GM08714 (cell line): Measurements from ENCODE around the gene HECTD4.

Experiments
- H3K4me3 ChIP-seq: fragments of 200-500 bp; sonication (Bioruptor generic); 2 replicates; pipeline ENCODE4 v1.5.1; 2014; ENCODE audit warnings: mild to moderate bottlenecking, low read length, inconsistent platforms
- ZNF274 ChIP-seq: IDR thresholded peaks from 2 replicates; pipeline ENCODE4 v1.6.1; 2012; ENCODE audit warnings: mild to moderate bottlenecking, low read depth, low read length

The HECTD4 gene

DNA sequence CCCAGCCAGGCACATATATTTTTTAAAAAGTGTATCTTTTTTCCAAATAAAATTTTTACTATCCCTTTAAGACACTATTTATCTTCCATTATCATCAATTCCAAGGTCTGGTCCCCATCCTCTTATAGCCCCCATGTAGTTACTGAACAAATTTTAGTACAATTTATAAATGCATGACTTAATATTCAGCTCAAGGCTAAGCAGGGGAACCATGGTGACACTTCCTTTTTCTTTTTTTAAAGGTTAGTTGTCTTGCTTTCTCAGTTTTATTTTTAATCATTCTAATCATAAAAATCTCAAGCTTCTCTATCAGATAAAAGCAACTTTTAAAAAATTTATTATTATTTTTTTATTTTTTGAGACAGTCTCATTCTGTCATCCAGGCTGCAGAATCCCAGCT lies 164.6 kb downstream of the HECTD4 start:
- TF ChIP-seq ZNF274 = no peak

GRCh38 chr12:112216223-112216622 lies 166.0 kb downstream of the HECTD4 start:
- TF ChIP-seq ZNF274 = no peak
- no peak overlapping the region for H3K4me3 ChIP-seq

More for the DNA sequence above, 164.6 kb downstream of the HECTD4 start:
- H3K4me3 ChIP-seq = no peak overlapping the region

GRCh38 chr12:112214064-112214463 lies 168.2 kb downstream of the HECTD4 start:
- no peak overlapping the region for H3K4me3 ChIP-seq
- TF ChIP-seq ZNF274 = no peak

GRCh38 chr12:112208301-112208910 lies 173.8 kb downstream of the HECTD4 start:
- H3K4me3 ChIP-seq = no peak overlapping the region
- no peak for TF ChIP-seq ZNF274

DNA sequence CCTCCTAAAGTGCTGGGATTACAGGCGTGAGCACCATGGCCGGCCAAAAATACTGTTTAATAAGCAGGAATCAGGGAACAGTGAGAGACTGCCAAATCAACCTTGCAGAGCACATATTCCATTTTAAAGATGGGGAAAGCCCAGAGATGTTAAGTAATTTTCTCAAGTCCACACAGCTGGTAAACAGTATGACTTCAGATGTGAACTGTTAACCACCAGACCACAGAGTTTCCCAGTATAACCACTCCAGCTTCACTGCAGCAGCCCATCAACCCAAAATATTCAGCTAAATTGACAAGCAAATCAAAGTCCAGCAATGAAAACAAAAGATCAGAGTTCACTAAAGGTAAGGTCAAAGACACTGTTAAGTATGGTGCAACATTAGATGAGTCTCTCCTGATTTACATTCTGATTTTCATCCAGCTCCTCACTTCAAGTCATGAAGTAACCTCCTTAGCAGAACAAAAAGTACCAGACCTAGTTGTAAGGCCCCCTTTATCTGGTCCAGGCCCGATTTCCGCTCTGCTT lies 174.8 kb downstream of the HECTD4 start:
- no peak overlapping the region for H3K4me3 ChIP-seq
- TF ChIP-seq ZNF274 = no peak

GRCh38 chr12:112206944-112207343 lies 175.3 kb downstream of the HECTD4 start:
- H3K4me3 ChIP-seq = no peak overlapping the region
- no peak for TF ChIP-seq ZNF274

- H3K4me3 ChIP-seq = no peak overlapping the region
- no peak for TF ChIP-seq ZNF274
These were observed 183.1 kb downstream of the HECTD4 start for GRCh38 chr12:112199136-112199535.

DNA sequence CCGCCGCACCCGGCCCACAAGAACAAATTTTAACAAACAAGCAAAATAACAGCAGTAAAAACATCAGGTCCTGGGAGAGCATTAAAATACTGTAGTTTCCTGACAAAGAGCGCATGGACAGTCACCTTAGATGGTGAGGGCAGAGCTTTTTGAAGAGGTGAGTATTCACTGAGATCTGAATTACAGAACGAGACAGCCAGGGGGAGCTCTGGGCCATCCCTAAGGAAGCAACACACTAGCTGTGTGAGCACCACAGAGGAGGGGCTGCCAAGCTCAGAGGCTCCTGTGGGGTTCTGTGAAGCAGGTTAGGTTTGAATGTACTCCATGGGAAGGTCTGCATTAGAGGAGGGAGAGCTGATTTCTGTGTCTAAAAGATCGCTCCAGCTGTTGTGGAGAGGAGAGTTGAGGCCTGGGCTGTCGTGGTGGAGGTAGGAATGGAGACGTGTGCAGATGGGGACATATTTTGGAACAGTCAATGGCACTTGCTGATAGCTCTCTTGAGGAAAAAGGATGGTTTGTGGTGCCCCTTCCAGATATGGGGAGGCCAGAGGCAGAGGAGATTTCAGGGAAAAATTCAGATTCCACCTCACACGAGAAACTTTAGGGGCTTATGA lies 184.0 kb downstream of the HECTD4 start:
- no peak overlapping the region for H3K4me3 ChIP-seq
- no peak for TF ChIP-seq ZNF274

DNA sequence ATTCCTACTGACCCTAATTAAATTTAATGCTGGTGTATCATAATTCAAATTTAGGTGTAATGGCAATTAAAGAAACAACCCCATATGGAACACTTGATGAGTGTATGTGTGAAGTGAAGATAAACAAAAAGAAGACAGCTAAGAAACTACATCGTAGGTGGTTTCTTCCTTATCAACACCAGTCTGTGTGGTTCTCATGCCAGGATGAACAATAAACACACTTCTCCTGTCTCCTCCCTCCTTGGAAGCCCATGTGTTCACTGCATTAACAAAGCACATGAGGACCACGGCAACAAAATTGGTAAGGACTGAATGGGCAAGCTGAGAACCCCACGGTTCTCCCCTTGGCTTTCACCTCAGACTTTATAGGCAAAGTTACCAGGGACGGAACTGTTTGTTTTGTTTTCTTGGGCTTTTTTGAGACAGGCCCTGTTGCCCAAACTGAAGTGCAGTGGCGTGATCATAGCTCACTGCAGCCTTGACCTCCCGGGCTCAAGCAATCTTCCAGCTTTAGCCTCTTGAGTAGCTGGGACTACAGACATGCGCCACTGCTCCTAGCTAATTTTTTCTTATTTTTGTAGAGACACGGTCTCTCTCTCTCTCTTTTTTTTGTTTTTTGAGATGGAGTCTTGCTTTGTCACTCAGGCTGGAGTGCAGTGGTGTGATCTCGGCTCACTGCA lies 185.9 kb downstream of the HECTD4 start:
- no peak for TF ChIP-seq ZNF274

DNA sequence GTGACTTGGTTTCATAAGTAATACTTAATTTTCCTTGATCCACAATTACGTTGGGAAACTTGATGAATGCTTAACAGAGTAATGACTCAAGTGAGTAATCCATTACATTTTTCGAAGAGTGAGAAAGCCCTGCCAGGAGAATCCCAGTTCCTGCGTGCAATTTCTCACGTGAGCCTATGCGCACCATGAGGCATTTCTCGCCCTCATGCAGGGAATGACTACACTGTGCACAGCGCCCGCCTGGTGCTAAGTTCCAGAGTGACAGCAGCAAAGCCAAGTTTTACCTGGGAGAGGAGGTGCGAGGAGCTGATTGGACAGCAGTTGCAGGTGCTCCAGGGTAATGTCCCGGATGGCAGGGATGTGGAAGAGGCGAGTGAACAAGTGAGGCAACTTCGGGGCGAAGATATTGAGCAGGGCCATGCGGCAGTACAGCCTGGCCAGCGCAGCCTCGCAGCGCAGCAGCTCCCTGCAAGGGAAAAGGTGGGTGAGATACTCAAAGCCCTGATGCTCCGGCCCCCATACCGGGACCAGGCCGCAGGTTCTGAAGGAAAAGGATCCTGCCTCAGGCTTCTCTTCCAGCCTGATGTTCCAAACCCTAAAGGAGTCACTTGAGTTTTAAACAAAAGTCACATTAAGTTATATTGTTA lies 187.5 kb downstream of the HECTD4 start:
- TF ChIP-seq ZNF274 = no peak

More for the DNA sequence above, 185.9 kb downstream of the HECTD4 start:
- no peak overlapping the region for H3K4me3 ChIP-seq

DNA sequence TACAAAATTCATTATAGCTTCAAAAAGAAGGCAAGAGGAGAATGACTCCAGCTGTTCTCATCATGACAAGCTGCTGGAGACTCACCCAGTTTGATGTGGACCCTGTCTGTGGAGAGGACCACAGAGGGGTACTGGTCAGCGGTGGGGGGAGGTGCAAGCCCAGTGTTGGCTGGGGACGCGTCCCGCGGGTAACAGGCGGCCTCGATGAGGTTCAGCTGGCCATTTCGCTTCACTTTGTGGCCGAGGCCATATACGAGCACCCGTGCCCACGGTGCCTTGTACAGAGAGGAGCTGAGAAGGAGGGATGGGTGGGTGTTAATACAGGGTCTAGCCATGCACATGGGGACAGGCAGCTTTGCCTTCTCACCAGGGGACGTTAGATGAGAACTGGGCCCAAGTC lies 189.8 kb downstream of the HECTD4 start:
- H3K4me3 ChIP-seq = no peak overlapping the region
- no peak for TF ChIP-seq ZNF274

More for the DNA sequence above, 187.5 kb downstream of the HECTD4 start:
- no peak overlapping the region for H3K4me3 ChIP-seq

DNA sequence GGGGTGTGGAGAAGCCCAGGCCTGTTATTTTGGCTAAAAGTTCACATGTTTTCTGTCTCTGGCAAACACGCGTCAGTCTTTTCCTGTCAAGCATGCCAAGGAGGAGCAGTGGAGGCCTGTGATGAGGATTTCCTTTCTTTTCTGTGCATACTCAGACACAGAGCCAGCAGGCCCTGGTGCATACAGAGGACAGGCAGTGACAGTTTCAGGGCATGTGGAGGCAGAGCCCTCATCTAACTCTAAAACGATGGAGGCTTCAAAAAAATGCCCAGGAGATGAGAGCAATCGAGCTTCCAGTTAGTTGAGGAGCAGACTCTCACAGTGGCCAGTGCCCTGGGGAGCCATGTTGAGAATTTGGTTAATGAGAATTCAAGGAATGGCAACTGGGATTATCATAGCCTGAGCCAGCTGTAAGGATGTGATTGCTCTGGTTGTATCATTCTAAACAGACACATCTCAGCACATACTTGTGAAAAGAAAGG lies 190.3 kb downstream of the HECTD4 start:
- no peak for TF ChIP-seq ZNF274
- H3K4me3 ChIP-seq = no peak overlapping the region

DNA sequence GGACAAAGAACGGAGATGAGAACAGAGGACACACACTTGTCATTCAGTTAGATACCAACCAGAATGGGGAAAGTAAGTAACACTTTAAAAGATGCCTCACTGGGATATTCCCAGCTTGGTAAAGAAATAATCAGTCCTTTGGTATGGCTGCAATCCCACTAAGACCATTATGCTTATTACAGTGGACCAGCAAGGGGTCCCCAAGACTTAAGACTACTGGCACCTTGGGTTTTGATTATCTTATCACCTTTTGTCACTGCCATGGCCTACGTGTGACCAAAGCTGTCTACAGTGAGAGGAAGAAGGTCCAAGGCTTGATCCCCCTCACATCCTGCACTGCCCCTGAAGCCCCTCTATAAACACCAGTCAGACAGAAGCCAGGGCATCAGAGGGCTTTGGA lies 191.0 kb downstream of the HECTD4 start:
- TF ChIP-seq ZNF274 = no peak
- H3K4me3 ChIP-seq = no peak overlapping the region
